Gastrocnemius medialis (tissue), 4 donors: ENCODE measurements around the gene UHRF1.
A peak's percentile ranks its signal among the peaks of the same experiment; 100 is the strongest.

Source experiments
- CTCF ChIP-seq, 5 experiments: fragments of 450-650 bp in 3 of 5; fragments of 200-600 bp in 2 of 5; sonication (generic) in 2 of 5; IDR thresholded peaks in 4 of 5; conservative IDR thresholded peaks in 1 of 5; 1 replicate in 4 of 5; 2 replicates in 1 of 5; pipeline ENCODE4 v1.5.1; 2016 to 2019; ENCODE audit warnings: antibody characterized with exemption in 5 of 5, mild to moderate bottlenecking in 3 of 5, moderate library complexity in 3 of 5
- POLR2A ChIP-seq, 2 donors: fragments of 450-650 bp; IDR thresholded peaks; one replicate each; pipeline ENCODE4 v1.6.1; 2017; ENCODE audit warnings: antibody characterized with exemption in 2 of 2, mild to moderate bottlenecking in 2 of 2, moderate library complexity in 2 of 2

GRCh38 chr19:4979211-4979807 is 70.0 kb downstream of the UHRF1 start:
- TF ChIP-seq CTCF (IDR thresholded peaks at IDR 0.05 in 4 of 5, conservative IDR thresholded peaks at IDR 0.05 in 1 of 5) (no peak), POLR2A (IDR thresholded peaks at IDR 0.05) (peak; percentile 26 to 29)
